T-helper 17 cell (primary cell): Measurements from ENCODE around the gene DDX54. TPM values are rescaled to one million over a fixed set of nuclear protein-coding genes. Genes with fewer than 3 reads are reported as not detected.

Experiments
- ATAC-seq: fragments of 150-1000 bp; cut with Tn5 transposase; 2 replicates; pipeline ENCODE4 v1.10.0; 2021; ENCODE audit warnings: mild to moderate bottlenecking, moderate library complexity
- DNase-seq, 3 donors: peaks; one replicate each; pipeline versions ENCODE4 v3.0.0 to v3.0.0-alpha.2; 2020 to 2021
- H3K9me3 ChIP-seq: one replicate; pipeline ENCODE4 v1.7.0; 2013; ENCODE audit warnings: low read length, mild to moderate bottlenecking; ENCODE audit not compliant: control insufficient read depth, poor library complexity, severe bottlenecking
- H3K27ac Mint-ChIP-seq: one replicate; pipeline ENCODE4 v1.8.0; 2022; ENCODE audit warnings: mild to moderate bottlenecking, moderate library complexity, mixed read lengths
- H3K27me3 Mint-ChIP-seq: one replicate; pipeline ENCODE4 v1.8.0; 2022; ENCODE audit warnings: mixed read lengths
- H3K36me3 Mint-ChIP-seq: one replicate; pipeline ENCODE4 v1.8.0; 2022; ENCODE audit warnings: low read depth, mixed read lengths
- H3K4me1 Mint-ChIP-seq: one replicate; pipeline ENCODE4 v1.8.0; 2022; ENCODE audit warnings: mild to moderate bottlenecking, mixed read lengths
- H3K4me3 Mint-ChIP-seq: one replicate; pipeline ENCODE4 v1.8.0; 2022; ENCODE audit warnings: mild to moderate bottlenecking, moderate library complexity, mixed read lengths
- total RNA-seq, 4 donors: library from RNA in 2 of 4; stranded (reverse) in 2 of 4; gene quantifications; one replicate each; pipeline ENCODE4 v1.2.3 and lab custom pipeline; 2022 to 2026

Gene DDX54
- total RNA-seq, 2 donors from 2014 or later, result 75.9 to 92.5 TPM

- Mint-ChIP-seq H3K36me3 (no peaks in the 10 kb centered on the region), H3K27me3 (peaks cover 7% of the 10 kb centered on the region), H3K4me3 (no peak overlapping the region), H3K27ac (no peak overlapping the region), H3K4me1 (peaks cover 10% of the 10 kb centered on the region)
- ATAC-seq (no peak), DNase-seq (no peak)
- H3K9me3 ChIP-seq, result no peaks in the 10 kb centered on the region
These were observed 29.6 kb downstream of the DDX54 start for GRCh38 chr12:113155646-113156045.

- Mint-ChIP-seq H3K4me1 (peaks cover 12% of the 10 kb centered on the region), H3K4me3 (peak overlapping the region; percentile 36), H3K27me3 (peaks cover 7% of the 10 kb centered on the region), H3K27ac (no peak overlapping the region), H3K36me3 (no peaks in the 10 kb centered on the region)
- no peak for DNase-seq
- no peak for ATAC-seq
- no peaks in the 10 kb centered on the region for H3K9me3 ChIP-seq
These were observed 30.2 kb downstream of the DDX54 start for GRCh38 chr12:113155060-113155459.

GRCh38 chr12:113154351-113154973 lies 30.8 kb downstream of the DDX54 start:
- Mint-ChIP-seq H3K4me1 (peaks cover 12% of the 10 kb centered on the region), H3K4me3 (peak overlapping the region; percentile 86), H3K36me3 (no peaks in the 10 kb centered on the region), H3K27me3 (peaks cover 7% of the 10 kb centered on the region), H3K27ac (no peak overlapping the region)
- no peaks in the 10 kb centered on the region for H3K9me3 ChIP-seq
- no peak for ATAC-seq
- DNase-seq, result no peak

GRCh38 chr12:113152835-113153814 lies 32.2 kb downstream of the DDX54 start:
- peak; percentile 92 for ATAC-seq
- H3K27me3 Mint-ChIP-seq, result peaks cover 7% of the 10 kb centered on the region
- peak overlapping the region; percentile 90 for H3K27ac Mint-ChIP-seq
- peak overlapping the region; percentile 86 for H3K4me3 Mint-ChIP-seq
- DNase-seq, result peak; percentile 40 to 59 (median 42)
- no peaks in the 10 kb centered on the region for H3K36me3 Mint-ChIP-seq
- H3K9me3 ChIP-seq, result no peaks in the 10 kb centered on the region
- peaks cover 12% of the 10 kb centered on the region for H3K4me1 Mint-ChIP-seq

- ATAC-seq, result no peak
- Mint-ChIP-seq H3K4me3 (peak overlapping the region; percentile 86), H3K36me3 (no peaks in the 10 kb centered on the region), H3K4me1 (peaks cover 12% of the 10 kb centered on the region), H3K27ac (peak overlapping the region; percentile 90), H3K27me3 (peaks cover 7% of the 10 kb centered on the region)
- H3K9me3 ChIP-seq, result no peaks in the 10 kb centered on the region
- DNase-seq, result no peak
These were observed 33.0 kb downstream of the DDX54 start for GRCh38 chr12:113152196-113152834.

GRCh38 chr12:113151655-113152054 lies 33.6 kb downstream of the DDX54 start:
- H3K27me3 Mint-ChIP-seq, result peaks cover 7% of the 10 kb centered on the region
- ATAC-seq (no peak), DNase-seq (no peak)
- H3K4me3 Mint-ChIP-seq, result peak overlapping the region; percentile 86
- peak overlapping the region; percentile 90 for H3K27ac Mint-ChIP-seq
- peaks cover 12% of the 10 kb centered on the region for H3K4me1 Mint-ChIP-seq
- no peaks in the 10 kb centered on the region for H3K9me3 ChIP-seq
- no peaks in the 10 kb centered on the region for H3K36me3 Mint-ChIP-seq

GRCh38 chr12:113149361-113150150 lies 35.7 kb downstream of the DDX54 start, which contains the start of gene CFAP73:
CFAP73 (plus strand) TSS chr12:113149724; CDS start chr12:113149858, 134 bp downstream.
- peaks cover 12% of the 10 kb centered on the region for H3K4me1 Mint-ChIP-seq
- H3K4me3 Mint-ChIP-seq, result peak within 1 kb of the TSS; percentile 45
- ATAC-seq, result no peak
- peaks cover 7% of the 10 kb centered on the region for H3K27me3 Mint-ChIP-seq
- H3K36me3 Mint-ChIP-seq, result no peaks in the 10 kb centered on the region
- H3K9me3 ChIP-seq, result no peaks in the 10 kb centered on the region
- DNase-seq, result no peak
- H3K27ac Mint-ChIP-seq, result peak within 1 kb of the TSS; percentile 4

- no peaks in the 10 kb centered on the region for H3K9me3 ChIP-seq
- no peak overlapping the region for H3K4me3 Mint-ChIP-seq
- no peak for DNase-seq
- no peak for ATAC-seq
- peaks cover 2% of the 10 kb centered on the region for H3K27me3 Mint-ChIP-seq
- peaks cover 4% of the 10 kb centered on the region for H3K4me1 Mint-ChIP-seq
- no peaks in the 10 kb centered on the region for H3K36me3 Mint-ChIP-seq
- H3K27ac Mint-ChIP-seq, result no peak overlapping the region
These were observed 38.3 kb downstream of the DDX54 start for GRCh38 chr12:113146999-113147398.

- Mint-ChIP-seq H3K4me1 (peaks cover 2% of the 10 kb centered on the region), H3K36me3 (no peaks in the 10 kb centered on the region), H3K27me3 (no peaks in the 10 kb centered on the region), H3K27ac (no peak overlapping the region), H3K4me3 (no peak overlapping the region)
- no peak for ATAC-seq
- no peak for DNase-seq
- H3K9me3 ChIP-seq, result no peaks in the 10 kb centered on the region
These were observed 39.3 kb downstream of the DDX54 start for GRCh38 chr12:113145720-113146551.

GRCh38 chr12:113144806-113145205 lies 40.5 kb downstream of the DDX54 start:
- no peak overlapping the region for H3K27ac Mint-ChIP-seq
- no peaks in the 10 kb centered on the region for H3K4me1 Mint-ChIP-seq
- H3K9me3 ChIP-seq, result no peaks in the 10 kb centered on the region
- no peaks in the 10 kb centered on the region for H3K36me3 Mint-ChIP-seq
- no peak overlapping the region for H3K4me3 Mint-ChIP-seq
- H3K27me3 Mint-ChIP-seq, result no peaks in the 10 kb centered on the region
- DNase-seq (no peak), ATAC-seq (no peak)

GRCh38 chr12:113143959-113144358 lies 41.3 kb downstream of the DDX54 start:
- no peak for DNase-seq
- no peaks in the 10 kb centered on the region for H3K4me1 Mint-ChIP-seq
- no peaks in the 10 kb centered on the region for H3K27me3 Mint-ChIP-seq
- no peak overlapping the region for H3K4me3 Mint-ChIP-seq
- no peak for ATAC-seq
- H3K9me3 ChIP-seq, result no peaks in the 10 kb centered on the region
- H3K27ac Mint-ChIP-seq, result no peak overlapping the region
- no peaks in the 10 kb centered on the region for H3K36me3 Mint-ChIP-seq

GRCh38 chr12:113142886-113143332 lies 42.4 kb downstream of the DDX54 start:
- Mint-ChIP-seq H3K4me3 (no peak overlapping the region), H3K27ac (no peak overlapping the region), H3K4me1 (no peaks in the 10 kb centered on the region), H3K36me3 (no peaks in the 10 kb centered on the region), H3K27me3 (no peaks in the 10 kb centered on the region)
- ATAC-seq (no peak), DNase-seq (no peak)
- H3K9me3 ChIP-seq, result no peaks in the 10 kb centered on the region
